HFF-Myc (cell line): ENCODE measurements around the gene METTL16.

Source experiments
- DNase-seq: peaks from one replicate; pipeline ENCODE4 v3.0.0-alpha.2; 2011; ENCODE audit warnings: low read depth; ENCODE audit errors: extremely low read depth
- H3K4me3 ChIP-seq: replicated peaks from 2 replicates; pipeline ENCODE4 v1.5.1; 2011; ENCODE audit warnings: low read depth, mild to moderate bottlenecking, control low read depth, low read length
- TF ChIP-seq, protein P1 (sequence below): IDR thresholded peaks from 2 replicates; pipeline ENCODE4 v1.5.1; 2012; ENCODE audit warnings: mild to moderate bottlenecking, low read depth, low read length, control low read depth; ENCODE audit errors: missing control alignments

The METTL16 gene

DNA sequence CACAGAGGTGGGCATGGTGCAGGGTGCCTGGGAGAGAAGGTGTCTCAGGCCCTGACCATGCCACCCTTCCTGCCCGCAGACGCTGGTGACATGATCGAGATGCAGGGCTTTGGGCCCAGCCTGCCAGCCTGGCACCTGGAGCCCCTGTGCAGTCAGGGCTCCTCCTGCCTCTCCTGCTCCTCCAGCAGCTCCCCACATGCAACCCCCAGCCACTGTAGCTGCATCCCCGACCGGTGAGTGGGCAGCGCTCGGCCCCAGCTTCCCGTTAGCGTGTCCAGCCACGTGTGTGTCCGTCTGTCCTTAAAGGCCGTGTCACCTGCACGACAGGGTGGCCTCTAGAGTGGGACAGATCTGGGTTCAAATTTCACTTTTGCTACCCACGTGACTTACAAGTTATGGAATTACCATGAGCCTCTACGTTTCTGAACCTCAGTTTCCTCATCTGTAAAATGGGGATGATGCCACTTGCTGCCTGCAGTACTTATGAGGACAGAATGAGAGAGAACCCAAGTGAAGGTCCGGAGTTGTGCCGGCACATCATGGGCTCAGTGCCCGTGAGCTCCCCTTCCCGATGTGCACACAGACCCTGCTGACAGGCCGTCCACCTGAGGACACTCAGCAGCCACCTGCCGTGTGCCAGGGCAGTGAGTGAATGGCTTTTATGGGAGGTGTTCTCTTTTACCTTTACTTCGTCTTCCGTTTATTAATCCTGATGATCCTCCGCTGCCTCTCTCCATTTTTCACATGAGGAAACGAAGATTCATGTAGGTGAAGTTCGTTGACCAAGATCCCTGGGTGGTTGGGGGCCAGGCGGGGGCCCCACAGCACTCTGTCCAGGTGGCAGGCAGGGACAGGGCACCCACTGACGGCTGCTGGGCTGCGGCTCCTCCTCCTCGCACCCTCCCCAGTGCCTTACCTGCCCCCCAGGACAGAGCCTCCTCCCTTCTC is 140.2 kb downstream of the METTL16 start:
- H3K4me3 ChIP-seq, result no peak overlapping the region
- DNase-seq, result no peak
- TF ChIP-seq, protein P1, sequence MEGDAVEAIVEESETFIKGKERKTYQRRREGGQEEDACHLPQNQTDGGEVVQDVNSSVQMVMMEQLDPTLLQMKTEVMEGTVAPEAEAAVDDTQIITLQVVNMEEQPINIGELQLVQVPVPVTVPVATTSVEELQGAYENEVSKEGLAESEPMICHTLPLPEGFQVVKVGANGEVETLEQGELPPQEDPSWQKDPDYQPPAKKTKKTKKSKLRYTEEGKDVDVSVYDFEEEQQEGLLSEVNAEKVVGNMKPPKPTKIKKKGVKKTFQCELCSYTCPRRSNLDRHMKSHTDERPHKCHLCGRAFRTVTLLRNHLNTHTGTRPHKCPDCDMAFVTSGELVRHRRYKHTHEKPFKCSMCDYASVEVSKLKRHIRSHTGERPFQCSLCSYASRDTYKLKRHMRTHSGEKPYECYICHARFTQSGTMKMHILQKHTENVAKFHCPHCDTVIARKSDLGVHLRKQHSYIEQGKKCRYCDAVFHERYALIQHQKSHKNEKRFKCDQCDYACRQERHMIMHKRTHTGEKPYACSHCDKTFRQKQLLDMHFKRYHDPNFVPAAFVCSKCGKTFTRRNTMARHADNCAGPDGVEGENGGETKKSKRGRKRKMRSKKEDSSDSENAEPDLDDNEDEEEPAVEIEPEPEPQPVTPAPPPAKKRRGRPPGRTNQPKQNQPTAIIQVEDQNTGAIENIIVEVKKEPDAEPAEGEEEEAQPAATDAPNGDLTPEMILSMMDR, result no peak

DNA sequence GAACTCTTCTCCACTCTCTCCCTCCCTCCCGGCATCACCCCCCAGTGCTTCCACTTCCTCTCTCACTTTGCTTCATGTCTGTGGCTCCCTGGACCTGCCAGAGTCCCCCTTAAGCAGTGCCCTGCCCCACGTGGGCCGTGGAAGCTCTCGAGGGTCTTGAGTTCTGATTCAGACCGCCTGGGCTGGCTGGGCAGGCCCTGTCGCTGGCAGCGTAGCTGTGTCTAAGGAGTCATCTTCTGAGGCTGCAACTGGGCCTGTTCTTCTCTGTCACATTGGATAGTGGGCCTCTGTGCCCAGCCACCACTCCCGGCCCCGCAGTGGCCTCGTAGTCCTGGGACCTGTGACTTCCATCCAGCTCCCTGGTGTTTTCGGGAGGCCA is 141.5 kb downstream of the METTL16 start:
- no peak overlapping the region for H3K4me3 ChIP-seq
- DNase-seq, result no peak
- TF ChIP-seq, protein P1, result no peak

DNA sequence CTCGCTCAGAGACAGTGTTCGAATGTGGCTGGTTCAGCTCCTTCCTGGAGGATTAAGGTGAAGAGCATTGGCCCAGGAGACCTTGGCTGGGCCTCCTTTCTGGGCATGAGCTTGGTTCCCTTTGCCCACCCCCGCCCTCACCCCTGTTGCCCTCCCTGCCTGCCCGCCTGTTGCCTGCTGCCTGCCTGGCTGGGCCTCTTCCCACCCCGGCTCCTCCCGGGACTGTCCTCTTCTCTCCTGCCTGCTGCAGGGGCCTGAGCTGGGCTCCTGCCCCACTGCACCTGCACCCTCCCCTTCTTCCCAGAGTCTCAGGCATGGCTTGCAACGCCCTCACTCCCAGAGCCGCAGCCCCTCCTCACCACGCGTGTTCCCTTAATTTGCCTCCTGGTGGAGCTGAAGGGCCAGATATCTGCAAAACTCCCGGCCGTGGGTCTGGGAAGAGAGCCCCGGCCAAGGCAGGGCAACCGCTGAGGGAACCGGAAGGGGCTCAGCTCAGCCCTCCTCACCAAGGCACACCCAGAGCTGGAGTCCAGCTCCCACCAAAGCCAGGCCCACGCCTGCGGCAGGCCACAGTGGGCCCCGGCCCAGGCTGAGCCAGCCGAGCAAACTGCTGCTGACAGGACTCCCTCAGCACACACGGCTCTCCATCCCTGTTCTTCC is 142.0 kb downstream of the METTL16 start:
- no peak overlapping the region for H3K4me3 ChIP-seq
- no peak for DNase-seq
- TF ChIP-seq, protein P1, result no peak

DNA sequence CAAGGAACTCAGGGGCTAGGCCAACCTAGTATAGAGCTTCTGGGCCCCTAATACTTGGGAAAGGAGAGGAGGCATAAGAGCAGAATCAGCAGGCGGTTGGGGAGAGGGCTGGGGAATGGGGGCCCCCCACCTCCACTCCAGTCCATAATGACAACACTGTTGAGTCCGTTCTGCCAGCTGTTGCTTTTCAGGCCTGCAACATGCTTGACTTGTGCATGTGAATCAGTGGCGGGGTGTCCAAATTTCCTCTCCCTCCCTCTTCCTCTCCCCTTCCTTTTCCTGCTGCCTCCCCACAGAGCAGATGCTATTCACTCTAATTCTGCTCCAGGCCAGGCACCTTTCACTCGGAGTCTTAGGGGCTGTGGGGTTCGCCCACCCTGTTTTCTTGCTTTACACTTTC is 142.6 kb downstream of the METTL16 start:
- DNase-seq, result no peak
- TF ChIP-seq, protein P1, result no peak
- no peak overlapping the region for H3K4me3 ChIP-seq

DNA sequence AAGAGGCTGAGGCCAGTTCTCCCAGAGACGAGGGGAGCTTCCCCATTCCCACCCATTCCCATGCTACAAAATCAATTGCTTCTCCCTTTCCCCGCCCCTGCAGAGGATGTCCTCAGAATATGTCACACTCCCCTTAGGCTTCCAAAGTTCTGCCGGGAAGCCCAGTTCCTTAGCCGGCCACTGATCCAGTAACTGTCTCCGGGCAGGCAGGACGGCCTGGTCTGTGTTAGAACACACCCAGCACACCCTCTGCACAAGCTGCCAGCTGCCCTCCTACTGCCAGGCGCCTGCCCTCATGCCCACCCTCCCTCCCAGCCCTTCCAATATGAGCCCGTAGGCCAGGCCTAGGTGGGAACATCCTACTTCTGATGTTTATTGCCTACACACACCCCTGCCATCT is 143.3 kb downstream of the METTL16 start:
- no peak for DNase-seq
- no peak overlapping the region for H3K4me3 ChIP-seq

DNA sequence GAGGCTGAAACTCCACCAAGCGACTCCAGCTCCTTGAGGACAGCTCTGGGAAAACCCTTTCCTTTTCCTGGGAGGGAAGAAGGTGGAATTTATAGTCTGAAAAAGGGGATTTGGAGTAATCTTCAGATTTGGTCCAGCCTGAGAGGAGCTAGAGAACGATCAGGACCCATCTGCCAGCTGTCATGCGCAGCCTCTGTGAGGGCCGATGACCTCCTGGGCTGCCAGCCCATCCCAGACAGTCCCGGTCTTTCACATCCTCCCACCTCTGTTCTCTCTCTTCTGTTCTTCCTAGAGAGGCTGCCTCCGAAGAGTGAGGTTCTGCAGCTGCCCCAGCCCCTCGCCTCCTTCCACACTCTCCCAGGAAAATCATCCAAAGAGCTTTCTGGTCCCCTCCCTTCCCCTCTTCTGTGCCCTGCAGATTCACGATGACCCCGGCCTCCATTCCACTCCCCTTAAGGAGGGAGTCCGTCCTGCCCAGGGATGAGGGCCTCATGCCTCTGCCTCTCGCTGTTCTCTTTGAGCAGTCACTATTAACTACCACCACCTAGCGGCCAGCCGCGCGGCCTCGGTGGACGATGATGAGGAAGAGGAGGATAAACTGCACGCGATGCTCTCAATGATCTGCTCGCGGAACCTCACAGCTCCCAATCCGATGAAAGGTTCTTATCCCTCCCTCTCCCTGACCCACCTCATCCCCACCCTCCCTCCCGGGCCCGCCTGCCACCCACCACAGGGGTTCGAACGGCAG is 144.8 kb downstream of the METTL16 start:
- no peak overlapping the region for H3K4me3 ChIP-seq
- TF ChIP-seq, protein P1, result peak; percentile 25
- no peak for DNase-seq

More for the DNA sequence above, 143.3 kb downstream of the METTL16 start:
- TF ChIP-seq, protein P1, result no peak
